ENCODE data around the gene RAB3B.

DNA sequence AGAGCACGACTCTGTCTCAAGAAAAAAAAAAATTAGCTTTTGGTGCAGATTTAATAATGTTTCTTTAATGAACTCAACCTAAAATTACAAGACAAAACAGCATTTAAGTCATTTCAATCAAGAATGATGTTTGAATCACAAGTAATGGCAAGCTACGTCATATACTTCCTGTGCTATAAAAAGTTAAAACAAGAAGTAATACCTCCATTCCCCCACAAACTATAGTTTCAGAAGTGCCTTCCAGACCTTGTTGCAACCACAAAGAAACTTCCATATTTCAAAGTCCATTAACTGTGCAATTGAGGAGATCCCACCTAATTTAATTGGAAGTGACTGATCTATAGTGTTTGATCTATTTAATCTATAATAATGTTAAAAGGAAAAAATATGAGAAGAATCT is 127.1 kb downstream of the RAB3B start:
- TF ChIP-seq, protein P1, sequence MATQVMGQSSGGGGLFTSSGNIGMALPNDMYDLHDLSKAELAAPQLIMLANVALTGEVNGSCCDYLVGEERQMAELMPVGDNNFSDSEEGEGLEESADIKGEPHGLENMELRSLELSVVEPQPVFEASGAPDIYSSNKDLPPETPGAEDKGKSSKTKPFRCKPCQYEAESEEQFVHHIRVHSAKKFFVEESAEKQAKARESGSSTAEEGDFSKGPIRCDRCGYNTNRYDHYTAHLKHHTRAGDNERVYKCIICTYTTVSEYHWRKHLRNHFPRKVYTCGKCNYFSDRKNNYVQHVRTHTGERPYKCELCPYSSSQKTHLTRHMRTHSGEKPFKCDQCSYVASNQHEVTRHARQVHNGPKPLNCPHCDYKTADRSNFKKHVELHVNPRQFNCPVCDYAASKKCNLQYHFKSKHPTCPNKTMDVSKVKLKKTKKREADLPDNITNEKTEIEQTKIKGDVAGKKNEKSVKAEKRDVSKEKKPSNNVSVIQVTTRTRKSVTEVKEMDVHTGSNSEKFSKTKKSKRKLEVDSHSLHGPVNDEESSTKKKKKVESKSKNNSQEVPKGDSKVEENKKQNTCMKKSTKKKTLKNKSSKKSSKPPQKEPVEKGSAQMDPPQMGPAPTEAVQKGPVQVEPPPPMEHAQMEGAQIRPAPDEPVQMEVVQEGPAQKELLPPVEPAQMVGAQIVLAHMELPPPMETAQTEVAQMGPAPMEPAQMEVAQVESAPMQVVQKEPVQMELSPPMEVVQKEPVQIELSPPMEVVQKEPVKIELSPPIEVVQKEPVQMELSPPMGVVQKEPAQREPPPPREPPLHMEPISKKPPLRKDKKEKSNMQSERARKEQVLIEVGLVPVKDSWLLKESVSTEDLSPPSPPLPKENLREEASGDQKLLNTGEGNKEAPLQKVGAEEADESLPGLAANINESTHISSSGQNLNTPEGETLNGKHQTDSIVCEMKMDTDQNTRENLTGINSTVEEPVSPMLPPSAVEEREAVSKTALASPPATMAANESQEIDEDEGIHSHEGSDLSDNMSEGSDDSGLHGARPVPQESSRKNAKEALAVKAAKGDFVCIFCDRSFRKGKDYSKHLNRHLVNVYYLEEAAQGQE (IDR thresholded peaks at IDR 0.05; ENCODE audit: insufficient replicate concordance, low read depth), result no peak
- TF ChIP-seq, protein P2, sequence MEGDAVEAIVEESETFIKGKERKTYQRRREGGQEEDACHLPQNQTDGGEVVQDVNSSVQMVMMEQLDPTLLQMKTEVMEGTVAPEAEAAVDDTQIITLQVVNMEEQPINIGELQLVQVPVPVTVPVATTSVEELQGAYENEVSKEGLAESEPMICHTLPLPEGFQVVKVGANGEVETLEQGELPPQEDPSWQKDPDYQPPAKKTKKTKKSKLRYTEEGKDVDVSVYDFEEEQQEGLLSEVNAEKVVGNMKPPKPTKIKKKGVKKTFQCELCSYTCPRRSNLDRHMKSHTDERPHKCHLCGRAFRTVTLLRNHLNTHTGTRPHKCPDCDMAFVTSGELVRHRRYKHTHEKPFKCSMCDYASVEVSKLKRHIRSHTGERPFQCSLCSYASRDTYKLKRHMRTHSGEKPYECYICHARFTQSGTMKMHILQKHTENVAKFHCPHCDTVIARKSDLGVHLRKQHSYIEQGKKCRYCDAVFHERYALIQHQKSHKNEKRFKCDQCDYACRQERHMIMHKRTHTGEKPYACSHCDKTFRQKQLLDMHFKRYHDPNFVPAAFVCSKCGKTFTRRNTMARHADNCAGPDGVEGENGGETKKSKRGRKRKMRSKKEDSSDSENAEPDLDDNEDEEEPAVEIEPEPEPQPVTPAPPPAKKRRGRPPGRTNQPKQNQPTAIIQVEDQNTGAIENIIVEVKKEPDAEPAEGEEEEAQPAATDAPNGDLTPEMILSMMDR (IDR thresholded peaks at IDR 0.05; ENCODE audit: insufficient read depth, low read length), result no peak
